GM19035 (cell line): ENCODE data around the gene CD58.

Experiments
- ATAC-seq: cut with Tn5 transposase; IDR thresholded peaks from one replicate; pipeline ENCODE4 v1.9.1; 2021; ENCODE audit not compliant: unreplicated experiment

CD58 gene

GRCh38 chr1:116544588-116545358 is 26.1 kb downstream of the CD58 start:
- ATAC-seq: no peak

- ATAC-seq: peak; percentile 39
Observed at GRCh38 chr1:116540088-116540487, 30.7 kb downstream of the CD58 start.

- ATAC-seq: peak; percentile 79
Observed at GRCh38 chr1:116538544-116538943, 32.3 kb downstream of the CD58 start.

GRCh38 chr1:116537898-116538297 is 32.9 kb downstream of the CD58 start:
- no peak for ATAC-seq

- no peak for ATAC-seq
Observed at GRCh38 chr1:116537040-116537831, 33.6 kb downstream of the CD58 start.

- ATAC-seq: no peak
Observed at GRCh38 chr1:116534014-116534739, 36.6 kb downstream of the CD58 start.

- no peak for ATAC-seq
Observed at GRCh38 chr1:116533429-116533820, 37.4 kb downstream of the CD58 start.

- no peak for ATAC-seq
Observed at GRCh38 chr1:116532671-116533428, 38.0 kb downstream of the CD58 start.

- ATAC-seq: no peak
Observed at GRCh38 chr1:116531917-116532316, 38.9 kb downstream of the CD58 start.

GRCh38 chr1:116529681-116530080 is 41.1 kb downstream of the CD58 start:
- no peak for ATAC-seq

- ATAC-seq: no peak
Observed at GRCh38 chr1:116529199-116529631, 41.6 kb downstream of the CD58 start.

- ATAC-seq: no peak
Observed at GRCh38 chr1:116528329-116529083, 42.3 kb downstream of the CD58 start.

- no peak for ATAC-seq
Observed at GRCh38 chr1:116525440-116525839, 45.4 kb downstream of the CD58 start.

GRCh38 chr1:116521186-116521585 is 49.6 kb downstream of the CD58 start:
- ATAC-seq: no peak

- no peak for ATAC-seq
Observed at GRCh38 chr1:116518400-116518799, 52.4 kb downstream of the CD58 start.

- no peak for ATAC-seq
Observed at GRCh38 chr1:116516631-116517030, 54.2 kb downstream of the CD58 start.

GRCh38 chr1:116515702-116516101 is 55.1 kb downstream of the CD58 start:
- ATAC-seq: no peak

GRCh38 chr1:116514708-116515525 is 55.9 kb downstream of the CD58 start:
- peak; percentile 81 for ATAC-seq

- ATAC-seq: no peak
Observed at GRCh38 chr1:116513956-116514355, 56.9 kb downstream of the CD58 start.
